SH-SY5Y (cell line): Measurements from ENCODE around the gene AAK1.

ENCODE experiments used
- GATA2 ChIP-seq: IDR thresholded peaks from 2 replicates; pipeline ENCODE4 v1.6.1; 2011; ENCODE audit warnings: mild to moderate bottlenecking, low read depth, low read length
- GATA3 ChIP-seq: IDR thresholded peaks from 2 replicates; pipeline ENCODE4 v1.6.1; 2011; ENCODE audit warnings: low read depth, mild to moderate bottlenecking, low read length, moderate library complexity

DNA sequence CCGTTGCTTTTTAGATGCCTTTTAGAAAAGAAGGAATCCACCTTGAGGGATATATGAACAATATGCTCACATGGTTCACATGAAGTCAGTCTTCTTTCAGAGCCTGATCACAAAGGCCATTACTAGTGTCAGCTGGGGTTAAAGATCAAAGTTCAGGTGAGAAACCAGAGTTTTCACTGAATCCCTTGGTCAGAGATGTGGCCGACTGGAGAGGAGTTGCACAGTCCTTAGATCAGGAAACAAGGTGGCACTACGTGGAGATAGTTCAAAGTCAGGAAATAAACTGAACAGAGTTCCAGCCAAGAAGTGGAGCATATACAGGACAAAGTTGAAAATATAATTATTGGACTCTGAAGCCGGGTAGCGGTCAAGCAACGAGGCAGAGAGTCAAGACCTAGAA lies 54.6 kb downstream of the AAK1 start:
- TF ChIP-seq GATA2 (no peak), GATA3 (no peak)
